Osteoblast (primary cell): ENCODE results near the gene SYNE1. TPM values are rescaled to one million over a fixed set of nuclear protein-coding genes. Genes with fewer than 3 reads are reported as not detected.

Experiments
- DNase-seq: peaks from one replicate; pipeline ENCODE4 v3.0.0; 2011; ENCODE audit warnings: low spot score, mixed read lengths; ENCODE audit not compliant: insufficient read length; ENCODE audit errors: missing footprints
- H2AFZ ChIP-seq: 2 replicates; pipeline ENCODE4 v1.6.0; 2011; ENCODE audit warnings: mild to moderate bottlenecking, low read length
- H3K27ac ChIP-seq: 2 replicates; pipeline ENCODE4 v1.5.1; 2011; ENCODE audit warnings: mild to moderate bottlenecking, low read depth, low read length, moderate library complexity
- H3K27me3 ChIP-seq: 2 replicates; pipeline ENCODE4 v1.6.0; 2012; ENCODE audit warnings: mild to moderate bottlenecking, control low read depth, inconsistent platforms, low read length, moderate library complexity; ENCODE audit not compliant: insufficient read depth
- H3K36me3 ChIP-seq: 2 replicates; pipeline ENCODE4 v1.5.1; 2011; ENCODE audit warnings: mild to moderate bottlenecking, low read length, control low read depth, moderate library complexity; ENCODE audit not compliant: insufficient read depth
- H3K4me1 ChIP-seq: 2 replicates; pipeline ENCODE4 v1.5.1; 2011; ENCODE audit warnings: mild to moderate bottlenecking, low read length, control low read depth, moderate library complexity; ENCODE audit not compliant: insufficient read depth
- H3K4me2 ChIP-seq: 2 replicates; pipeline ENCODE4 v1.6.0; 2011; ENCODE audit warnings: mild to moderate bottlenecking, low read length; ENCODE audit not compliant: insufficient read depth
- H3K4me3 ChIP-seq: fragments of 200-600 bp; sonication (generic); 3 replicates; pipeline ENCODE4 v1.5.1; 2012; ENCODE audit warnings: mild to moderate bottlenecking, low read length, inconsistent platforms; ENCODE audit not compliant: insufficient read depth
- H3K79me2 ChIP-seq: 2 replicates; pipeline ENCODE4 v1.6.0; 2012; ENCODE audit warnings: mild to moderate bottlenecking, low read length, control low read depth, inconsistent platforms; ENCODE audit not compliant: insufficient read depth
- H3K9me3 ChIP-seq: 2 replicates; pipeline ENCODE4 v1.5.1; 2011; ENCODE audit warnings: low read depth, low read length, control low read depth
- H4K20me1 ChIP-seq: 2 replicates; pipeline ENCODE4 v1.6.0; 2012; ENCODE audit warnings: mild to moderate bottlenecking, low read length, control low read depth; ENCODE audit not compliant: insufficient read depth
- total RNA-seq: library from RNA; depleted of rRNA; stranded (reverse); fragments of >200 nt; gene quantifications from 2 replicates; pipeline ENCODE4 v1.2.3, GENCODE V29; 2012
- TF ChIP-seq, protein P1 (sequence below): IDR thresholded peaks from 2 replicates; pipeline ENCODE4 v1.5.1; 2011; ENCODE audit warnings: mild to moderate bottlenecking, low read depth, low read length, moderate library complexity; ENCODE audit errors: extremely low read depth

The SYNE1 gene
- total RNA-seq, 1 donor: 240 TPM

DNA sequence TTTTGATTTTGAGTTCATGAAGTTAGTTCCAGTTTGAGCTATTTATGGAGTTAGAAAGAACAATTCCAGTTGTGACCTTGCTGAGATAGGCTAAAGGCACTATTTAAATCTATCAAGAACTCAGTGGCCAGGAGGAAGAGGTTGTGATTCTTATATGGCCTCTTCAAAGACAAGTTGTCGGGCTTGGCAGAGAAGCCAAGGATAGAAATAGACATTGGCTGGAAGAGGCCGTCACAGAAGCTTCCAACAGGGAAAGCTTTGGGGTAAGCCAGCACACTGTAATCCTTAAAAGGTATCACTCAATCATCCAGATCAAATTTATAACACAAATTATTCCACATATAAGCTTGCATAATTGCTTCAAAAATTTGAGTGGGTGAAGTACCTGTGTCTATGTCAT, 286.1 kb downstream of the SYNE1 start:
- H3K27ac ChIP-seq: no peak overlapping the region
- DNase-seq: no peak
- H3K4me2 ChIP-seq: no peak overlapping the region
- no peak overlapping the region for H2AFZ ChIP-seq
- no peaks in the 10 kb centered on the region for H3K79me2 ChIP-seq
- peaks cover 70% of the 10 kb centered on the region for H3K36me3 ChIP-seq
- no peaks in the 10 kb centered on the region for H3K4me1 ChIP-seq
- TF ChIP-seq, protein P1, sequence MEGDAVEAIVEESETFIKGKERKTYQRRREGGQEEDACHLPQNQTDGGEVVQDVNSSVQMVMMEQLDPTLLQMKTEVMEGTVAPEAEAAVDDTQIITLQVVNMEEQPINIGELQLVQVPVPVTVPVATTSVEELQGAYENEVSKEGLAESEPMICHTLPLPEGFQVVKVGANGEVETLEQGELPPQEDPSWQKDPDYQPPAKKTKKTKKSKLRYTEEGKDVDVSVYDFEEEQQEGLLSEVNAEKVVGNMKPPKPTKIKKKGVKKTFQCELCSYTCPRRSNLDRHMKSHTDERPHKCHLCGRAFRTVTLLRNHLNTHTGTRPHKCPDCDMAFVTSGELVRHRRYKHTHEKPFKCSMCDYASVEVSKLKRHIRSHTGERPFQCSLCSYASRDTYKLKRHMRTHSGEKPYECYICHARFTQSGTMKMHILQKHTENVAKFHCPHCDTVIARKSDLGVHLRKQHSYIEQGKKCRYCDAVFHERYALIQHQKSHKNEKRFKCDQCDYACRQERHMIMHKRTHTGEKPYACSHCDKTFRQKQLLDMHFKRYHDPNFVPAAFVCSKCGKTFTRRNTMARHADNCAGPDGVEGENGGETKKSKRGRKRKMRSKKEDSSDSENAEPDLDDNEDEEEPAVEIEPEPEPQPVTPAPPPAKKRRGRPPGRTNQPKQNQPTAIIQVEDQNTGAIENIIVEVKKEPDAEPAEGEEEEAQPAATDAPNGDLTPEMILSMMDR: no peak
- H4K20me1 ChIP-seq: no peaks in the 10 kb centered on the region
- no peak overlapping the region for H3K4me3 ChIP-seq
- no peaks in the 10 kb centered on the region for H3K9me3 ChIP-seq
- no peaks in the 10 kb centered on the region for H3K27me3 ChIP-seq

DNA sequence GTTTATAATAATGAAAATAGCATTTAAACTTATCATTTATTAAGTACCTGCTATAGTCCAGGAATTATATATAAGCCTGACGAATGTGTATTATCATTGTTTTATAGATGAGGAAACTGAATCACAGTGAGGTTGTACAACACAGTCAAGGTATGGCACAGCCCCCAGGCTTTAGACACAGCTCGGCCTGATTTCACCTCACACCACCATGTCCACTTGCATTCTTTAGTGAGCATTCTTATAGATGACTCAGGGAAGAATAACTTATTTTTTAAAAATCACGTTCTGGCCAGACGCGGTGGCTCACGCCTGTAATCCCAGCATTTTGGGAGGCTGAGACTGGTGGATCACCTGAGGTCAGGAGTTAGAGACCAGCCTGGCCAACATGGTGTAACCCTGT, 289.0 kb downstream of the SYNE1 start:
- H2AFZ ChIP-seq: no peak overlapping the region
- no peaks in the 10 kb centered on the region for H3K27me3 ChIP-seq
- H3K9me3 ChIP-seq: no peaks in the 10 kb centered on the region
- H3K27ac ChIP-seq: no peak overlapping the region
- H3K4me1 ChIP-seq: no peaks in the 10 kb centered on the region
- no peak for DNase-seq
- H3K4me3 ChIP-seq: no peak overlapping the region
- H4K20me1 ChIP-seq: no peaks in the 10 kb centered on the region
- peaks cover 65% of the 10 kb centered on the region for H3K36me3 ChIP-seq
- H3K4me2 ChIP-seq: no peak overlapping the region
- TF ChIP-seq, protein P1: no peak
- no peaks in the 10 kb centered on the region for H3K79me2 ChIP-seq

DNA sequence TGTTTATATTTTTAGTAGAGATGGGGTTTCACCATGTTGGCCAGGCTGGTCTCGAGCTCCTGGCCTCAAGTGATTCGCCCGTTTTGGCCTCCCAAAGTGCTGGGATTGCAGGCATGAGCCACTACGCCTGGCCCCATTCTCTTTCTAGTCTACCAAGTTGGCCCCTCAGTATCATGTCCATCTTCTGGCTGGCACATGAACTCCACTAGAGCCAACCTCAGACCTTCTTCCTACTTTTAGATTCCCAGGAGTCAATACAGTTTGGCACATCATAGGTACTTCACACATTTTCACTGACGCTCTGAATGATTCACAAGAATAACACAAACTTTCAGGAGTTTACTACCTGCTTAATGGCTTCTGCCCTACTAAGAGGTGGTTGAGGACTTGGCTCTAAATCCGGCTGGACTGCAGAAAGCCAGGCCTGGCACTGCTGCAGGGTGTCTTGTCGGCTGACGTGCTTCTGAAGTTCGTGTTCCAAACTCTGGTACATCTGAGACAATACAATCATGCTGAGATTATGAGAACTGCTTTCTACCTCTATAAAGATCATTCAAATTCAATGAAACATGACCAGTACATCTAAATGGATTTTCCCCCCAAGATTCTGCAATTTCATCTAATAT, 293.3 kb downstream of the SYNE1 start:
- no peak for DNase-seq

DNA sequence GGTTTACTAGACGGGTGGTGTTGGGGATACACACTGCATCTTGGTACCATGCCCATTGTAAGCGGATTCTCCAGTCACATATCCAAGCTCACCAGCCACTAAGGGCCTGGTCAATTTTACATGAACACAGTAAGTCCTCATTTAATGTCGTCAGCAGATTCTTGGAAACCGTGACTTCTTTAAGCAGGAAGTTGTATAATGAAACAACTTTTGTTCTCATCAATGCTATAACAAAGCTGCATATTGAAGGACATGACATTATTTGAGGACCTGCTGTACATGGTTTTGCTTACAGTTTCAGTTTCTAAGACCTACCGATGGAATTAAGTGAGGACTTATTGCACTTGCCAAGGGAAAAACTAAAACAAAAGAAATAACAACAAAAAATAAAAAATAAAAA, 295.6 kb downstream of the SYNE1 start:
- H3K4me1 ChIP-seq: no peaks in the 10 kb centered on the region

More for the DNA sequence above, 293.3 kb downstream of the SYNE1 start:
- Histone ChIP-seq H3K9me3 (no peaks in the 10 kb centered on the region), H3K27me3 (no peaks in the 10 kb centered on the region), H3K4me1 (no peaks in the 10 kb centered on the region), H2AFZ (no peak overlapping the region), H3K4me2 (no peak overlapping the region), H4K20me1 (no peaks in the 10 kb centered on the region), H3K36me3 (peaks cover 58% of the 10 kb centered on the region), H3K79me2 (no peaks in the 10 kb centered on the region), H3K27ac (no peak overlapping the region), H3K4me3 (no peak overlapping the region)
- TF ChIP-seq, protein P1: no peak

More for the DNA sequence above, 295.6 kb downstream of the SYNE1 start:
- Histone ChIP-seq H3K79me2 (no peaks in the 10 kb centered on the region), H2AFZ (no peak overlapping the region), H3K27me3 (no peaks in the 10 kb centered on the region), H3K27ac (no peak overlapping the region), H4K20me1 (no peaks in the 10 kb centered on the region), H3K36me3 (peaks cover 65% of the 10 kb centered on the region), H3K4me3 (no peak overlapping the region), H3K4me2 (no peak overlapping the region), H3K9me3 (no peaks in the 10 kb centered on the region)
- TF ChIP-seq, protein P1: no peak
- no peak for DNase-seq
